Spleen (tissue), 11 donors: ENCODE results near the gene JAKMIP1. TPM values are rescaled to one million over a fixed set of nuclear protein-coding genes. Genes with fewer than 3 reads are reported as not detected.

Experiments used
- DNase-seq: peaks from one replicate; pipeline ENCODE4 v3.0.0-alpha.2; 2020
- H3K27ac ChIP-seq, 8 donors: fragments of 200-600 bp; sonication (generic) in 7 of 8; 1 replicate in 4 of 8; 2 replicates in 4 of 8; pipeline versions ENCODE4 v1.5.0 to v1.8.0; 2016 to 2021; ENCODE audit warnings: inconsistent platforms in 4 of 8, mild to moderate bottlenecking in 4 of 8, moderate library complexity in 1 of 8
- H3K27me3 ChIP-seq, 7 donors: fragments of 200-600 bp; sonication (generic) in 6 of 7; replicated peaks in 1 of 7; 1 replicate in 4 of 7; 2 replicates in 3 of 7; pipeline versions ENCODE4 v1.5.0 to v1.8.0; 2016 to 2021; ENCODE audit warnings: inconsistent platforms in 3 of 7, mild to moderate bottlenecking in 1 of 7
- H3K36me3 ChIP-seq, 6 donors: fragments of 200-600 bp; sonication (generic) in 5 of 6; 1 replicate in 4 of 6; 2 replicates in 2 of 6; pipeline versions ENCODE4 v1.5.0 to v1.8.0; 2016 to 2021; ENCODE audit warnings: inconsistent platforms in 2 of 6
- H3K4me1 ChIP-seq, 6 donors: fragments of 200-600 bp; sonication (generic) in 5 of 6; 1 replicate in 3 of 6; 2 replicates in 3 of 6; pipeline versions ENCODE4 v1.5.0 to v1.8.0; 2016 to 2021; ENCODE audit warnings: inconsistent platforms in 3 of 6
- H3K4me3 ChIP-seq, 8 donors: fragments of 200-600 bp; sonication (generic) in 7 of 8; 1 replicate in 4 of 8; 2 replicates in 4 of 8; pipeline versions ENCODE4 v1.5.0 to v1.8.0; 2016 to 2021; ENCODE audit warnings: inconsistent platforms in 4 of 8, mild to moderate bottlenecking in 4 of 8, moderate library complexity in 2 of 8
- H3K9me3 ChIP-seq, 8 donors: fragments of 200-600 bp; sonication (generic) in 7 of 8; 1 replicate in 4 of 8; 2 replicates in 4 of 8; pipeline versions ENCODE4 v1.5.0 to v1.8.0; 2016 to 2021; ENCODE audit warnings: inconsistent platforms in 4 of 8
- POLR2A ChIP-seq, 3 donors: fragments of 450-650 bp; IDR thresholded peaks; one replicate each; pipeline ENCODE4 v1.5.1; 2017; ENCODE audit warnings: antibody characterized with exemption in 3 of 3, mild to moderate bottlenecking in 1 of 3
- POLR2AphosphoS5 ChIP-seq, 3 donors: sonication (generic); formaldehyde crosslinking; IDR thresholded peaks; one replicate each; pipeline ENCODE4 v1.5.1; 2017; ENCODE audit warnings: antibody characterized with exemption in 3 of 3
- WGBS, 5 donors: extraction: QIAGEN DNeasy Blood & Tissue Kit in 3 of 5; methylation state at CpG; one replicate each; pipeline versions ENCODE4 v1.1.5 to v1.1.7; 2013 to 2018; 5-methylcytosine and 5-hydroxymethylcytosine counted together
- intact Hi-C: fragments of 100-400 bp; cut with DNase I; formaldehyde crosslinking; loops from one replicate; pipeline ENCODE4 v1.15.0; 2023; ENCODE audit warnings: low total_unique reads
- polyA plus RNA-seq, 3 donors: library from polyadenylated mRNA; stranded (reverse); fragments of 200-250 nt; gene quantifications; one replicate each; pipeline ENCODE4 v1.2.1, GENCODE V29; 2013
- total RNA-seq, 7 donors: library from RNA; depleted of rRNA in 3 of 7; stranded (reverse); fragments of >200 nt in 3 of 7; fragmentation: NEBNext Ultra II Directional in 4 of 7; extraction: Animal tissue kit (Norgen Biotek cat#: 25700) in 4 of 7; gene quantifications; one replicate each; pipeline versions ENCODE4 v1.1.0 to v1.2.1, GENCODE V29; 2016 to 2021
- TF ChIP-seq, protein P1 (sequence below), 11 experiments: fragments of 200-600 bp in 7 of 11; fragments of 450-650 bp in 4 of 11; sonication (generic) in 4 of 11; IDR thresholded peaks in 8 of 11; conservative IDR thresholded peaks in 3 of 11; 1 replicate in 7 of 11; 2 replicates in 4 of 11; pipeline versions ENCODE4 v1.4.0 to v1.8.0; 2016 to 2021; ENCODE audit warnings: antibody characterized with exemption in 11 of 11, inconsistent platforms in 4 of 11, mild to moderate bottlenecking in 1 of 11
- donor health status: healthy with polysubstance abuse.
- donor health status: DM: no; HTN: no; CAD: no; lungs with moderate emphysema.
- donor health status: DM: no; HTN: no; CAD: no.
- donor health status: Bipolar disorder and iron deficiency.
- donor health status: healthy.
- donor health status: DM: no; HTN: no; CAD: no.
- donor health status: DM: yes; HTN: yes; CAD: no.

Gene JAKMIP1
- total and polyA plus RNA-seq, 10 donors, result 0.37 to 8.7 (median 2.6) TPM

DNA sequence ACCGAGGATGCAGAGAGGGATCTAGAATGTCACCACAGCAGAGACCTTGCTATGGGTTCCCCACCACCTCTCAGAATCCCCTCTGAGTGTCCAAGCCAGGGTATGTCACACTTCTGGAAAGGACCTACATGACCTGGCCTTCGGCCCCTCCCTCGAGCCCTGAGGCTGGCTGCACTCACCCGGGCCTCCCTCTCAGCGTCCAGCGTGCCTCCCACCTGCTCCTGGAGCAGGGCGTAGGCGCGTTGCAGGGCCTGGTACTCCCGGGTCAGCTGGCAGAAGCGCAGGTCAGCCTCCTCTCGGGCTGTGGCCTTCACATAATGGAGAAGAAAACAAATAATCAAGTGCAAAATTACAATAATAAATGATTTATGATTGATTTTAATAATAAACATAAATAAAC lies 138.2 kb downstream of the JAKMIP1 start:
- H3K4me1 ChIP-seq, result no peaks in the 10 kb centered on the region
- H3K9me3 ChIP-seq, result peaks cover 13 to 50% (median 44%) of the 10 kb centered on the region in 8 donors
- peaks cover 0 to 5% (median 0%) of the 10 kb centered on the region in 7 donors for H3K27me3 ChIP-seq
- WGBS, 5 donors, result 88 to 93% (median 89%) methylated on average over 12 of the region's 12 CpGs
- TF ChIP-seq POLR2AphosphoS5 (IDR thresholded peaks at IDR 0.05) (no peak), POLR2A (IDR thresholded peaks at IDR 0.05) (no peak)
- TF ChIP-seq, protein P1, sequence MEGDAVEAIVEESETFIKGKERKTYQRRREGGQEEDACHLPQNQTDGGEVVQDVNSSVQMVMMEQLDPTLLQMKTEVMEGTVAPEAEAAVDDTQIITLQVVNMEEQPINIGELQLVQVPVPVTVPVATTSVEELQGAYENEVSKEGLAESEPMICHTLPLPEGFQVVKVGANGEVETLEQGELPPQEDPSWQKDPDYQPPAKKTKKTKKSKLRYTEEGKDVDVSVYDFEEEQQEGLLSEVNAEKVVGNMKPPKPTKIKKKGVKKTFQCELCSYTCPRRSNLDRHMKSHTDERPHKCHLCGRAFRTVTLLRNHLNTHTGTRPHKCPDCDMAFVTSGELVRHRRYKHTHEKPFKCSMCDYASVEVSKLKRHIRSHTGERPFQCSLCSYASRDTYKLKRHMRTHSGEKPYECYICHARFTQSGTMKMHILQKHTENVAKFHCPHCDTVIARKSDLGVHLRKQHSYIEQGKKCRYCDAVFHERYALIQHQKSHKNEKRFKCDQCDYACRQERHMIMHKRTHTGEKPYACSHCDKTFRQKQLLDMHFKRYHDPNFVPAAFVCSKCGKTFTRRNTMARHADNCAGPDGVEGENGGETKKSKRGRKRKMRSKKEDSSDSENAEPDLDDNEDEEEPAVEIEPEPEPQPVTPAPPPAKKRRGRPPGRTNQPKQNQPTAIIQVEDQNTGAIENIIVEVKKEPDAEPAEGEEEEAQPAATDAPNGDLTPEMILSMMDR (IDR thresholded peaks at IDR 0.05 in 8 of 11, conservative IDR thresholded peaks at IDR 0.05 in 3 of 11), result no peak
- no peak overlapping the region for H3K27ac ChIP-seq
- DNase-seq, result peak; percentile 67
- H3K4me3 ChIP-seq, result no peak overlapping the region
- peaks cover 0 to 69% (median 0%) of the 10 kb centered on the region in 6 donors for H3K36me3 ChIP-seq
- intact Hi-C loops, result no loop called here

DNA sequence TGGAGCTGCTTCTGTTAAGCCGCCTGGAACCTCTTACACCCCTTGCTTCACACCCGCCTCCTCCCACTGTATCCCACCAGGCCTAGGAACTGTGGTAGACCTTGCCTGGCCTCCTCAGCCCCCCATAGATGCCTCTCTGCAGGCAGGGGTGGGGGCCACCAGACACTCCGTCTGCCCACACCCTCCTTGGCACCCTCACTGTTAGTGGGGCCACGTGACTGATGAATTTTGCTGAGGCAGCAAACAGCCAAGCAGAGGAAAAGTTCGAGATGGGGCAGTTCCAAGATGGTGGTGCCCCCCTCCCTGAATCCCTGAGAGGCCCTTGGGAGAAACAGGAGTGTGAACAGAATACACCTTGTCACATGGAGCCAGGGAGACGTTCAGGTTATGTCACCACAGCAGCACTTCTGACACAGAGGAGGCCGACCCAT lies 141.0 kb downstream of the JAKMIP1 start:
- 86 to 95% (median 91%) methylated on average over 7 of the region's 7 CpGs for WGBS, 5 donors
- intact Hi-C loops, result no loop called here
- Histone ChIP-seq H3K27ac (no peak overlapping the region), H3K4me1 (no peaks in the 10 kb centered on the region), H3K27me3 (peaks cover 0 to 1% (median 0%) of the 10 kb centered on the region in 7 donors), H3K9me3 (peaks cover 13 to 62% (median 49%) of the 10 kb centered on the region in 8 donors), H3K36me3 (peaks cover 0 to 73% (median 0%) of the 10 kb centered on the region in 6 donors), H3K4me3 (no peak overlapping the region)
- DNase-seq, result no peak
- TF ChIP-seq POLR2A (IDR thresholded peaks at IDR 0.05) (no peak), POLR2AphosphoS5 (IDR thresholded peaks at IDR 0.05) (no peak)
- TF ChIP-seq, protein P1 (IDR thresholded peaks at IDR 0.05 in 8 of 11, conservative IDR thresholded peaks at IDR 0.05 in 3 of 11), result no peak

DNA sequence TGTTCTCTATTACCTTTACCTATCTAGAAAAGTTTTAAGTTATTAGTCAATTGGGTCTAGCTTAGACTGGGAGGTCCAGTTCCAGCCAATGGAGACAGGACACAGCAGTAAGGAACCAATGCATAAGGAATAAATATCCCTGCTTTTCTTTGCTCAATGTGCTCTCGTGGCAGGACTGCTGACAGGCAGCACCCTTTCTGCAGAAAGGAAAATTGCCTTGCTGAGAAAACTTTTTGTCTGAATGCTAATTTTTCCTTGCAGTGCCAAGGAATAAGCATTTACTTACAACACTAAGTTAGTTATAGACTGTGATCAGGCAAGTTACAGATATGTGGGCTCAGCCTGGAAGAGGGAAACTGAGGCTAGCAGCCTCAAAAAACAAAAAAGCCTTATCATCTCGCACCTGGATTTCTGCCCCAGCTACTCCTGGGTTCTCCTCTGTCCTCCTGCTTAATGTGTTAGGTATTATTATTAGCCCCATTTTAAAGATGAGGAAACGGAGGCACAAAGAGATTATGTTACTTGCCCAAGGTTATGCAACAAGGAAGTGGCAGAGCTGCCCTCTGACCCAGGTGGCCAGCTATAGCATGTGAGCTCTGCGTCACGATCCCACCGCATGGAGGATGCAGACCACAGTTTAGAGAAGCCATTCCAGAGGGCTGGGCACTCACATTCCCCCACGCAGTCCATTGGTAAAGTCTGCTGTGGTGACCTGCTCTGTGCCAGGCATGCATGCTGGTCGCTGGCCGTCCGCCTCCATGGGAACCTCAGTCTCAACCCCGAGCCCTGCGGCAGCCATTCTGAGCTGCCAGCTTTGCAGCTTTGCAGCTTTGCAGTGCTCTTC lies 141.6 kb downstream of the JAKMIP1 start:
- Histone ChIP-seq H3K4me3 (no peak overlapping the region), H3K36me3 (peaks cover 0 to 67% (median 0%) of the 10 kb centered on the region in 6 donors), H3K9me3 (peaks cover 13 to 62% (median 49%) of the 10 kb centered on the region in 8 donors), H3K4me1 (no peaks in the 10 kb centered on the region), H3K27me3 (peaks cover 0 to 3% (median 0%) of the 10 kb centered on the region in 7 donors), H3K27ac (no peak overlapping the region)
- TF ChIP-seq POLR2A (IDR thresholded peaks at IDR 0.05), result no peak
- no peak for TF ChIP-seq POLR2AphosphoS5 (IDR thresholded peaks at IDR 0.05)
- TF ChIP-seq, protein P1 (IDR thresholded peaks at IDR 0.05 in 8 of 11, conservative IDR thresholded peaks at IDR 0.05 in 3 of 11), result no peak
- intact Hi-C loops, result no loop called here
- DNase-seq, result no peak
- 92 to 95% (median 93%) methylated on average over 12 of the region's 12 CpGs for WGBS, 5 donors
